GM23338 (cell line): ENCODE data around the gene NECTIN2. TPM values are rescaled to one million over a fixed set of nuclear protein-coding genes. Genes with fewer than 3 reads are reported as not detected.

Experiments
- ATAC-seq: fragments of 200-7000 bp; cut with Tn5 transposase; 3 replicates; pipeline ENCODE4 v1.9.1; 2020
- DNase-seq: peaks from one replicate; pipeline ENCODE4 v3.0.0-alpha.2; 2015; ENCODE audit warnings: low spot score
- H2AFZ ChIP-seq: fragments of 200-600 bp; sonication (generic); 2 replicates; pipeline ENCODE4 v1.8.0; 2016; ENCODE audit warnings: antibody characterized with exemption, mild to moderate bottlenecking, moderate library complexity
- H3F3A ChIP-seq: fragments of 200-600 bp; sonication (generic); replicated peaks from 2 replicates; pipeline ENCODE4 v1.8.0; 2017; ENCODE audit warnings: antibody characterized with exemption, mixed run types, low read depth
- H3K27ac ChIP-seq: fragments of 200-600 bp; sonication (generic); 2 replicates; pipeline ENCODE4 v1.6.1; 2016; ENCODE audit warnings: low read depth
- H3K27me3 ChIP-seq: fragments of 200-600 bp; sonication (generic); 2 replicates; pipeline ENCODE4 v1.8.0; 2016; ENCODE audit warnings: mild to moderate bottlenecking, mixed run types, moderate library complexity; ENCODE audit not compliant: insufficient read depth
- H3K36me3 ChIP-seq: fragments of 200-600 bp; sonication (generic); 2 replicates; pipeline ENCODE4 v1.8.0; 2016; ENCODE audit warnings: mild to moderate bottlenecking; ENCODE audit not compliant: insufficient read depth
- H3K4me1 ChIP-seq: fragments of 200-600 bp; sonication (generic); 2 replicates; pipeline ENCODE4 v1.8.0; 2016; ENCODE audit warnings: mild to moderate bottlenecking, moderate library complexity; ENCODE audit not compliant: insufficient read depth
- H3K4me2 ChIP-seq: fragments of 200-600 bp; sonication (generic); 2 replicates; pipeline ENCODE4 v1.7.1; 2017; ENCODE audit warnings: mixed run types
- H3K4me3 ChIP-seq: fragments of 200-600 bp; sonication (generic); 2 replicates; pipeline ENCODE4 v1.6.1; 2016; ENCODE audit warnings: mixed run types
- H3K79me2 ChIP-seq: fragments of 200-600 bp; sonication (generic); replicated peaks from 2 replicates; pipeline ENCODE4 v1.8.0; 2017; ENCODE audit warnings: mild to moderate bottlenecking; ENCODE audit not compliant: insufficient read depth
- H3K9me2 ChIP-seq: fragments of 200-600 bp; sonication (generic); 2 replicates; pipeline ENCODE4 v1.8.0; 2017; ENCODE audit not compliant: insufficient read depth
- H4K20me1 ChIP-seq: fragments of 200-600 bp; sonication (generic); replicated peaks from 2 replicates; pipeline ENCODE4 v1.8.0; 2017; ENCODE audit warnings: mild to moderate bottlenecking; ENCODE audit not compliant: insufficient read depth
- H3K27ac Mint-ChIP-seq: 2 replicates; pipeline ENCODE4 v1.8.0; 2020; ENCODE audit warnings: inconsistent platforms, mild to moderate bottlenecking, moderate library complexity, mixed read lengths
- H3K27me3 Mint-ChIP-seq: 3 replicates; pipeline ENCODE4 v1.8.0; 2022; ENCODE audit warnings: low read depth, mild to moderate bottlenecking, moderate library complexity, mixed read lengths, inconsistent platforms; ENCODE audit not compliant: insufficient read depth, poor library complexity
- H3K36me3 Mint-ChIP-seq: 3 replicates; pipeline ENCODE4 v1.8.0; 2021; ENCODE audit warnings: low read depth, mild to moderate bottlenecking, inconsistent platforms, moderate library complexity, mixed read lengths
- H3K4me1 Mint-ChIP-seq: 3 replicates; pipeline ENCODE4 v1.8.0; 2020; ENCODE audit warnings: mild to moderate bottlenecking, inconsistent platforms, mixed read lengths
- H3K4me3 Mint-ChIP-seq: 3 replicates; pipeline ENCODE4 v1.8.0; 2021; ENCODE audit warnings: moderate library complexity, mild to moderate bottlenecking, inconsistent platforms, mixed read lengths
- H3K9me3 Mint-ChIP-seq: 3 replicates; pipeline ENCODE4 v1.8.0; 2020; ENCODE audit warnings: moderate library complexity, mild to moderate bottlenecking, inconsistent platforms, mixed read lengths
- ETS1 ChIP-seq: IDR thresholded peaks from 2 replicates; pipeline ENCODE4 v1.6.1; 2016; ENCODE audit warnings: antibody characterized with exemption
- JUNB ChIP-seq: IDR thresholded peaks from one replicate; pipeline ENCODE4 v1.6.1; 2016; ENCODE audit warnings: antibody characterized with exemption; ENCODE audit not compliant: unreplicated experiment
- STAT1 ChIP-seq: IDR thresholded peaks from one replicate; pipeline ENCODE4 v1.6.1; 2016; ENCODE audit warnings: antibody characterized with exemption; ENCODE audit not compliant: unreplicated experiment
- ZNF114 ChIP-seq: fragments of 250-450 bp; sonication (Bioruptor Pico); IDR thresholded peaks from 2 replicates; pipeline ENCODE4 v1.5.0; 2020; ENCODE audit warnings: mild to moderate bottlenecking, moderate library complexity
- ZNF331 ChIP-seq: fragments of 250-450 bp; sonication (Bioruptor Pico); IDR thresholded peaks from 2 replicates; pipeline ENCODE4 v1.5.0; 2020; ENCODE audit warnings: low read depth, mild to moderate bottlenecking, moderate library complexity
- ZNF462 ChIP-seq: fragments of 250-450 bp; sonication (Bioruptor Pico); IDR thresholded peaks from 2 replicates; pipeline ENCODE4 v1.5.0; 2020; ENCODE audit warnings: mild to moderate bottlenecking, moderate library complexity
- polyA plus RNA-seq: library from polyadenylated mRNA; unstranded; fragments of >200 nt; fragmentation: Nextera tagmentation; extraction: Ambion mirVana; gene quantifications from 2 replicates; pipeline ENCODE4 v1.2.1, GENCODE V29; 2016
- total RNA-seq: library from RNA; depleted of rRNA; stranded (reverse); fragments of >200 nt; shearing (Covaris generic); gene quantifications from 2 replicates; pipeline ENCODE4 v1.2.3, GENCODE V29; 2014

NECTIN2 gene
- total and polyA plus RNA-seq, 2 experiments from 2014 or later: 109 to 230 TPM

GRCh38 chr19:44883922-44884321, 37.8 kb downstream of the NECTIN2 start:
- TF ChIP-seq ZNF114 (CRISPR knock-in tag) (no peak), ZNF331 (CRISPR knock-in tag) (no peak), ETS1 (no peak), STAT1 (no peak)
- Histone ChIP-seq H3K79me2 (no peaks in the 10 kb centered on the region), H2AFZ (no peak overlapping the region), H3K9me2 (no peaks in the 10 kb centered on the region), H3K27ac (peak overlapping the region; percentile 92; the same call in 1 of the 2 replicates), H3K27me3 (no peaks in the 10 kb centered on the region), H3K4me3 (no peak overlapping the region), H4K20me1 (0 out of 2 replicates have a peak, but pooled peaks cover 4% of the 10 kb centered on the region), H3F3A (peaks cover 9% of the 10 kb centered on the region; the same call in 1 of the 2 replicates), H3K4me1 (peaks cover 24% of the 10 kb centered on the region), H3K36me3 (peaks cover 12% of the 10 kb centered on the region), H3K4me2 (no peak overlapping the region)
- Mint-ChIP-seq H3K27ac (no peak overlapping the region), H3K4me3 (no peak overlapping the region), H3K4me1 (peaks cover 22% of the 10 kb centered on the region), H3K27me3 (peaks cover 10% of the 10 kb centered on the region), H3K36me3 (peaks cover 47% of the 10 kb centered on the region), H3K9me3 (no peaks in the 10 kb centered on the region)
- DNase-seq: no peak
- ATAC-seq: no peak

GRCh38 chr19:44884566-44884965, 38.5 kb downstream of the NECTIN2 start:
- no peak for ATAC-seq
- H3K4me3 ChIP-seq: no peak overlapping the region
- H3K79me2 ChIP-seq: no peaks in the 10 kb centered on the region
- Mint-ChIP-seq H3K27ac (no peak overlapping the region; the same call in 1 of the 2 replicates), H3K27me3 (peaks cover 12% of the 10 kb centered on the region), H3K36me3 (peaks cover 50% of the 10 kb centered on the region), H3K9me3 (no peaks in the 10 kb centered on the region), H3K4me3 (no peak overlapping the region; the same call in 2 of the 3 replicates), H3K4me1 (peaks cover 22% of the 10 kb centered on the region)
- no peak for TF ChIP-seq ZNF114 (CRISPR knock-in tag)
- no peak for TF ChIP-seq ZNF331 (CRISPR knock-in tag)
- no peak for TF ChIP-seq JUNB
- H3F3A ChIP-seq: peaks cover 11% of the 10 kb centered on the region
- H3K27me3 ChIP-seq: no peaks in the 10 kb centered on the region
- DNase-seq: no peak
- 0 out of 2 replicates have a peak, but pooled peaks cover 4% of the 10 kb centered on the region for H4K20me1 ChIP-seq
- no peak overlapping the region for H3K27ac ChIP-seq
- peaks cover 20% of the 10 kb centered on the region for H3K4me1 ChIP-seq
- H3K4me2 ChIP-seq: no peak overlapping the region
- H2AFZ ChIP-seq: no peak overlapping the region
- peaks cover 14% of the 10 kb centered on the region for H3K36me3 ChIP-seq
- H3K9me2 ChIP-seq: no peaks in the 10 kb centered on the region

- no peaks in the 10 kb centered on the region for H3K9me2 ChIP-seq
- 0 out of 2 replicates have a peak, but pooled peaks cover 4% of the 10 kb centered on the region for H4K20me1 ChIP-seq
- no peak overlapping the region for H2AFZ ChIP-seq
- peaks cover 50% of the 10 kb centered on the region for H3K36me3 Mint-ChIP-seq
- peaks cover 14% of the 10 kb centered on the region for H3K36me3 ChIP-seq
- no peak overlapping the region for H3K27ac ChIP-seq
- peaks cover 17% of the 10 kb centered on the region for H3F3A ChIP-seq
- no peak for TF ChIP-seq ETS1
- no peak for TF ChIP-seq ZNF462
- TF ChIP-seq ZNF331 (CRISPR knock-in tag): no peak
- TF ChIP-seq STAT1: no peak
- no peak for ATAC-seq
- no peak overlapping the region for H3K4me2 ChIP-seq
- H3K9me3 Mint-ChIP-seq: no peaks in the 10 kb centered on the region; the same call in 2 of the 3 replicates
- H3K4me3 ChIP-seq: no peak overlapping the region
- H3K27me3 ChIP-seq: no peaks in the 10 kb centered on the region
- H3K79me2 ChIP-seq: no peaks in the 10 kb centered on the region
- H3K4me1 Mint-ChIP-seq: peaks cover 22% of the 10 kb centered on the region
- no peak overlapping the region for H3K27ac Mint-ChIP-seq
- H3K4me3 Mint-ChIP-seq: no peak overlapping the region
- H3K27me3 Mint-ChIP-seq: peaks cover 12% of the 10 kb centered on the region
- DNase-seq: no peak
- H3K4me1 ChIP-seq: peaks cover 18% of the 10 kb centered on the region
Observed at GRCh38 chr19:44886141-44886540, 40.0 kb downstream of the NECTIN2 start.
